ENCODE data around the gene REELD1.

The REELD1 gene

GRCh38 chr4:146269228-146269653 lies 54.9 kb downstream of the REELD1 start:
- no peak overlapping the region for H3K4me3 ChIP-seq

GRCh38 chr4:146271466-146271865 lies 57.1 kb downstream of the REELD1 start:
- H4K20me1 ChIP-seq, result no peaks in the 10 kb centered on the region
- no peak overlapping the region for H3K27ac ChIP-seq
- no peak for TF ChIP-seq Cebpa-rat (IDR thresholded peaks at IDR 0.05)
- H3K4me3 ChIP-seq, result no peak overlapping the region
- H3K4me2 ChIP-seq, result no peak overlapping the region
- no peak overlapping the region for H3K9ac ChIP-seq
- peaks cover 0 to 16% (median 0%) of the 10 kb centered on the region in 11 experiments; a peak in 3 of 22 replicates for H3K36me3 ChIP-seq
- H3K4me1 ChIP-seq, result peaks cover 0 to 26% (median 0%) of the 10 kb centered on the region in 10 experiments; a peak in 7 of 20 replicates
- H3K9me3 ChIP-seq (replicated peaks in 1 of 11), result no peaks in the 10 kb centered on the region
- H3K27me3 ChIP-seq, result no peaks in the 10 kb centered on the region

More at GRCh38 chr4:146269228-146269653, 54.9 kb downstream of the REELD1 start:
- Histone ChIP-seq H3K9ac (no peak overlapping the region), H3K27me3 (no peaks in the 10 kb centered on the region), H4K20me1 (no peaks in the 10 kb centered on the region), H3K4me2 (no peak overlapping the region), H3K27ac (no peak overlapping the region), H3K36me3 (peaks cover 0 to 16% (median 0%) of the 10 kb centered on the region in 11 experiments; a peak in 3 of 22 replicates), H3K9me3 (replicated peaks in 1 of 11) (no peaks in the 10 kb centered on the region), H3K4me1 (peaks cover 0 to 6% (median 0%) of the 10 kb centered on the region in 10 experiments; a peak in 2 of 20 replicates)
- TF ChIP-seq Cebpa-rat (IDR thresholded peaks at IDR 0.05), result no peak

DNA sequence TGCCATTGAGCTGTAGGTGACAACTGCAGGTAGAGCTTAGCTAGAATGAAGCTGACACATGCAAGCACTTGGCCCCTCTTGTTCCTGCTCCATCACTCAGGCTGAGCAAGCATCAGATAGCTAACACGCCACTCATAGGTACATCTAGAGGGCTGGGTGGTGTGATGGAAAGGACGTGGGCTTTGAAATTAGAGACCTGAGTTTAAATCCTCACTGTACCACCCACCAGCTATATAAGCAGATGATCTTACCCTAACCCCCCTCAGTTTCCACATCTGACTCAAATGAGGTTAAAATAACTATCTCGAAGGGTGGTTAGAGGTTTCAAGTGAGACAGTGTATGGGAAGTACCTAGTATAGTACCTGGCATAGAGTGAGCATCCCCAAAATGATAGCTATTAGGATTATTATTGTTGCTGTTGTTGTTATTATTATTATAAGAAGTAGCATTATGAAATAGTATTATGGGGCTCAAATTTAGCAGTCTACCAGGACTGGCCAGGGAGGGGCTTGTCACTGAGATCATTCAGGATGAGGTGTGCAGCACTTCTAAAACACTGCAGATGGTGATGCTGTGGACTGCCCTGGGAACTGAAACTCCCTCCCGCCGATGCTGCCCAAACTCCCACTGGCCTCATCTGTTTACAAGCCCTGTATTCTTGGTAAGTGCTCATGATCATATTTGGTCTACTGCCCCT lies 59.0 kb downstream of the REELD1 start:
- Histone ChIP-seq H3K27ac (no peak overlapping the region), H3K36me3 (peaks cover 0 to 14% (median 0%) of the 10 kb centered on the region in 11 experiments; a peak in 3 of 22 replicates), H4K20me1 (no peaks in the 10 kb centered on the region), H3K27me3 (no peaks in the 10 kb centered on the region), H3K9ac (no peak overlapping the region), H3K4me3 (no peak overlapping the region), H3K9me3 (replicated peaks in 1 of 11) (no peaks in the 10 kb centered on the region), H3K4me2 (no peak overlapping the region), H3K4me1 (peaks cover 0 to 32% (median 0%) of the 10 kb centered on the region in 10 experiments; a peak in 7 of 20 replicates)
- TF ChIP-seq Cebpa-rat (IDR thresholded peaks at IDR 0.05), result no peak

- no peak for TF ChIP-seq Cebpa-rat (IDR thresholded peaks at IDR 0.05)
- Histone ChIP-seq H3K9ac (no peak overlapping the region), H3K4me2 (peak overlapping the region in 3 of 11 experiments; percentile 47 to 68 (median 56); a peak in 5 of 22 replicates), H3K27me3 (no peaks in the 10 kb centered on the region), H3K9me3 (replicated peaks in 1 of 11) (no peaks in the 10 kb centered on the region), H3K36me3 (peaks cover 0 to 4% (median 0%) of the 10 kb centered on the region in 11 experiments; a peak in 1 of 22 replicates), H3K4me1 (peaks cover 0 to 32% (median 0%) of the 10 kb centered on the region in 10 experiments; a peak in 7 of 20 replicates), H3K27ac (peak overlapping the region in 3 of 11 experiments; percentile 41 to 62 (median 44); a peak in 5 of 22 replicates), H3K4me3 (no peak overlapping the region), H4K20me1 (no peaks in the 10 kb centered on the region)
These were observed 60.4 kb downstream of the REELD1 start for GRCh38 chr4:146274774-146275173.

DNA sequence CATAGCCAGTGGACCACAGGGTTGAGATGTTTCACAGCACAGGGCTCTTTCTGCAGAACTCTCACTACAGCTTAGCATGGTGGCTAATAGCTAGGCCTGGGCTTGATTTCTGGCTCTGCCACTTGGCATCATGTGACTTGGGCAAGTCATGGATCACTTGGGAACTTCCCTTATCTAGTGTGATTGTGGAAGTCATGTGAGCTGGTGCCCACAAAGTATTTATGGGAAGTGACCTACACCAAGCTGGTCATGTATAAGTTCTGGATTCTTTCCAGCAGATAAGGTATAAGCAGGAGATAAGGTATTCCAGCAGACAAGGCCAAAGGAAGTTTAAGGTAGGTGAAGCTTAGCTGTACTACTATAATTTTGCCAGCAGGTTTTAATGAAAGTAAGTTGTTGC lies 61.0 kb downstream of the REELD1 start:
- TF ChIP-seq Cebpa-rat (IDR thresholded peaks at IDR 0.05), result no peak
- no peak overlapping the region for H3K9ac ChIP-seq

GRCh38 chr4:146278986-146279385 lies 64.6 kb downstream of the REELD1 start:
- TF ChIP-seq Cebpa-rat (IDR thresholded peaks at IDR 0.05), result no peak
- Histone ChIP-seq H3K4me3 (no peak overlapping the region), H3K9me3 (replicated peaks in 1 of 11) (no peaks in the 10 kb centered on the region)

More for the DNA sequence above, 61.0 kb downstream of the REELD1 start:
- H4K20me1 ChIP-seq, result no peaks in the 10 kb centered on the region
- H3K4me3 ChIP-seq, result no peak overlapping the region
- H3K27me3 ChIP-seq, result no peaks in the 10 kb centered on the region
- peaks cover 0 to 5% (median 0%) of the 10 kb centered on the region in 11 experiments; a peak in 3 of 22 replicates for H3K36me3 ChIP-seq
- H3K4me1 ChIP-seq, result peaks cover 0 to 32% (median 0%) of the 10 kb centered on the region in 10 experiments; a peak in 6 of 20 replicates
- peak overlapping the region in 3 of 11 experiments; percentile 41 to 62 (median 44); a peak in 5 of 22 replicates for H3K27ac ChIP-seq
- H3K4me2 ChIP-seq, result peak overlapping the region in 3 of 11 experiments; percentile 47 to 68 (median 56); a peak in 6 of 22 replicates
- H3K9me3 ChIP-seq (replicated peaks in 1 of 11), result no peaks in the 10 kb centered on the region

More at GRCh38 chr4:146278986-146279385, 64.6 kb downstream of the REELD1 start:
- no peak overlapping the region for H3K9ac ChIP-seq
- no peaks in the 10 kb centered on the region for H3K27me3 ChIP-seq
- no peaks in the 10 kb centered on the region for H4K20me1 ChIP-seq
- H3K4me2 ChIP-seq, result no peak overlapping the region
- H3K27ac ChIP-seq, result no peak overlapping the region
- peaks cover 0 to 13% (median 0%) of the 10 kb centered on the region in 11 experiments; a peak in 3 of 22 replicates for H3K36me3 ChIP-seq
- H3K4me1 ChIP-seq, result peaks cover 0 to 42% (median 7%) of the 10 kb centered on the region in 10 experiments; a peak in 14 of 20 replicates
